BJ (cell line): ENCODE data around the gene MYO10. TPM values are rescaled to one million over a fixed set of nuclear protein-coding genes. Genes with fewer than 3 reads are reported as not detected.
"Not testable (repeated sequence)": the region's sequence is repeated elsewhere in the genome, so short reads cannot be mapped to it uniquely, and the experiment has no call there.

Experiments
- CTCF ChIA-PET: fragments of 350-600 bp; formaldehyde crosslinking; extraction: SDS; loops from one replicate; lab custom pipeline; 2021; ENCODE audit warnings: antibody characterized with exemption, inconsistent platforms; lab: Yijun Ruan, JAX
- POLR2A ChIA-PET: fragments of 300-600 bp; sonication (Branson Sonifier 250); formaldehyde crosslinking; extraction: SDS; loops from one replicate; lab custom pipeline; 2021; ENCODE audit warnings: antibody characterized with exemption; lab: Charles Lee
- DNase-seq: peaks from one replicate; pipeline ENCODE4 v3.0.0-alpha.2; 2011; ENCODE audit warnings: low read depth
- H3K27me3 ChIP-seq: 2 replicates; pipeline ENCODE4 v1.6.0; 2011; ENCODE audit warnings: low read length; ENCODE audit not compliant: control insufficient read depth, insufficient read depth
- H3K36me3 ChIP-seq: 2 replicates; pipeline ENCODE4 v1.5.1; 2011; ENCODE audit warnings: low read length; ENCODE audit not compliant: control insufficient read depth, insufficient read depth
- H3K4me3 ChIP-seq: 2 replicates; pipeline ENCODE4 v1.5.1; 2011; ENCODE audit warnings: low read depth, mild to moderate bottlenecking, control low read depth, low read length
- CTCF ChIP-seq: IDR thresholded peaks from 2 replicates; pipeline ENCODE4 v1.5.1; 2011; ENCODE audit warnings: low read depth, mild to moderate bottlenecking, control low read depth, inconsistent platforms, low read length, moderate library complexity; ENCODE audit not compliant: insufficient read depth
- polyA plus RNA-seq: library from polyadenylated mRNA; depleted of rRNA; stranded (reverse); fragments of >200 nt; gene quantifications from 2 replicates; pipeline ENCODE4 v1.2.3, GENCODE V29; 2011

The MYO10 gene
- polyA plus RNA-seq, 1 experiment = 17.1 TPM

- DNase-seq = no peak
- Histone ChIP-seq H3K4me3 (no peak overlapping the region), H3K36me3 (peaks cover 2% of the 10 kb centered on the region), H3K27me3 (no peaks in the 10 kb centered on the region)
- ChIA-PET POLR2A (no interaction called here), CTCF (no interaction called here)
- TF ChIP-seq CTCF = no peak
Measured at GRCh38 chr5:16723821-16724220, 212.3 kb downstream of the MYO10 start.

GRCh38 chr5:16722097-16722495 lies 214.0 kb downstream of the MYO10 start:
- ChIA-PET POLR2A (no interaction called here), CTCF (no interaction called here)
- DNase-seq = no peak

GRCh38 chr5:16721151-16722096 lies 214.7 kb downstream of the MYO10 start:
- no peak for TF ChIP-seq CTCF
- ChIA-PET CTCF (no interaction called here), POLR2A (no interaction called here)
- no peaks in the 10 kb centered on the region for H3K36me3 ChIP-seq
- no peak for DNase-seq
- no peaks in the 10 kb centered on the region for H3K27me3 ChIP-seq
- H3K4me3 ChIP-seq = no peak overlapping the region

More at GRCh38 chr5:16722097-16722495, 214.0 kb downstream of the MYO10 start:
- no peaks in the 10 kb centered on the region for H3K36me3 ChIP-seq
- no peak for TF ChIP-seq CTCF
- no peaks in the 10 kb centered on the region for H3K27me3 ChIP-seq
- no peak overlapping the region for H3K4me3 ChIP-seq

GRCh38 chr5:16718036-16718435 lies 218.1 kb downstream of the MYO10 start:
- CTCF ChIA-PET, DNase-seq, POLR2A ChIA-PET, H3K27me3 ChIP-seq, H3K4me3 ChIP-seq, H3K36me3 ChIP-seq: not testable (repeated sequence)

GRCh38 chr5:16713386-16713928 lies 222.6 kb downstream of the MYO10 start:
- DNase-seq = no peak
- CTCF ChIA-PET = interaction anchor here (0.5 to 1.6 kb wide), 3 partner anchors 23 to 477 kb away, joined by 3 to 4 read pairs (median 3); no protein-coding TSS in a partner anchor
- TF ChIP-seq CTCF = no peak
- POLR2A ChIA-PET = no interaction called here
- no peak overlapping the region; the same call in 1 of the 2 replicates for H3K4me3 ChIP-seq
- peaks cover 16% of the 10 kb centered on the region for H3K36me3 ChIP-seq
- no peaks in the 10 kb centered on the region for H3K27me3 ChIP-seq
